ENCODE data around the gene ARL5C.
"Not testable (repeated sequence)": the region's sequence is repeated elsewhere in the genome, so short reads cannot be mapped to it uniquely, and the experiment has no call there.

Gene ARL5C

GRCh38 chr17:39129544-39129943 lies 36.4 kb downstream of the ARL5C start:
- WGBS (ENCODE audit: insufficient coverage): 96% methylated on average over 3 of the region's 6 CpGs
- H3K27me3 ChIP-seq (replicated peaks in 2 of 5; ENCODE audit: control insufficient read depth in 4 of 5, insufficient read depth in 5 of 5, low read length in 4 of 5): peaks cover 0 to 16% (median 2%) of the 10 kb centered on the region in 5 experiments
- H3K36me3 ChIP-seq (ENCODE audit: control insufficient read depth in 4 of 4, insufficient read depth in 4 of 4, low read length in 3 of 4); H3K4me3 ChIP-seq (ENCODE audit: control insufficient read depth in 1 of 7, extremely low read depth in 1 of 7, insufficient read depth in 4 of 7, low read depth in 2 of 7, low read length in 6 of 7); H3K27ac ChIP-seq (ENCODE audit: insufficient read depth in 1 of 2, low read depth in 1 of 2, low read length in 2 of 2, poor library complexity in 1 of 2, severe bottlenecking in 2 of 2); CTCF ChIA-PET; H3K4me1 ChIP-seq (ENCODE audit: control extremely low read depth in 1 of 4, control insufficient read depth in 4 of 4, insufficient read depth in 4 of 4, low read length in 3 of 4); POLR2A ChIA-PET; H3K9me3 ChIP-seq (ENCODE audit: control extremely low read depth in 1 of 5, control insufficient read depth in 4 of 5, insufficient read depth in 2 of 5, low read depth in 1 of 5, low read length in 4 of 5); DNase-seq: not testable (repeated sequence)

DNA sequence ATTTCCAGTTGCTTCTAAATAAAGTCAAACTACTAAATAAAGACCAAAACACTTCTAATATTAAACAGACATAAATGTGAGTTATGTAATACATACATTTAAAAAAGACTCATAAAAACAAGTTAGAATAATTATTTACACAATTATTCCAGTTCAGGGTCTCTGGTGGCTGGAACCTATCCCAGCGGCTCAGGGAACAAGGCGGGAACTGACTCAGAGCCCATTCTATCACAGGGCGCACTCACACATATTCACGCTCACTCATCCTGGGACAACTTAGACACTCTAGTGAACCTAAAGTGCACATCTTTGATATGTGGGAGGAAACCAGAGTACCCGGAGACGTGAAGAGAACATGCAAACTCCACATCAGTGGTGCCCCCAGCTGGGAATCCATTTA lies 39.5 kb downstream of the ARL5C start:
- H3K27ac ChIP-seq (ENCODE audit: insufficient read depth in 1 of 2, low read depth in 1 of 2, low read length in 2 of 2, poor library complexity in 1 of 2, severe bottlenecking in 2 of 2): no peak overlapping the region
- ChIA-PET CTCF (no interaction called here), POLR2A (no interaction called here)
- no peaks in the 10 kb centered on the region for H3K4me1 ChIP-seq (ENCODE audit: control extremely low read depth in 1 of 4, control insufficient read depth in 4 of 4, insufficient read depth in 4 of 4, low read length in 3 of 4)
- no peaks in the 10 kb centered on the region for H3K36me3 ChIP-seq (ENCODE audit: control insufficient read depth in 4 of 4, insufficient read depth in 4 of 4, low read length in 3 of 4)
- 91% methylated on average over 4 of the region's 6 CpGs for WGBS (ENCODE audit: insufficient coverage)
- no peaks in the 10 kb centered on the region for H3K9me3 ChIP-seq (ENCODE audit: control extremely low read depth in 1 of 5, control insufficient read depth in 4 of 5, insufficient read depth in 2 of 5, low read depth in 1 of 5, low read length in 4 of 5)
- DNase-seq: no peak
- no peak overlapping the region for H3K4me3 ChIP-seq (ENCODE audit: control insufficient read depth in 1 of 7, extremely low read depth in 1 of 7, insufficient read depth in 4 of 7, low read depth in 2 of 7, low read length in 6 of 7)
- H3K27me3 ChIP-seq (replicated peaks in 2 of 5; ENCODE audit: control insufficient read depth in 4 of 5, insufficient read depth in 5 of 5, low read length in 4 of 5): peaks cover 0 to 11% (median 0%) of the 10 kb centered on the region in 5 experiments

GRCh38 chr17:39125143-39125875 lies 40.7 kb downstream of the ARL5C start:
- no peak for DNase-seq
- no peaks in the 10 kb centered on the region for H3K4me1 ChIP-seq (ENCODE audit: control extremely low read depth in 1 of 4, control insufficient read depth in 4 of 4, insufficient read depth in 4 of 4, low read length in 3 of 4)
- 100% methylated on average over 2 of the region's 2 CpGs for WGBS (ENCODE audit: insufficient coverage)
- H3K27me3 ChIP-seq (replicated peaks in 2 of 5; ENCODE audit: control insufficient read depth in 4 of 5, insufficient read depth in 5 of 5, low read length in 4 of 5): peaks cover 0 to 9% (median 0%) of the 10 kb centered on the region in 5 experiments
- no peaks in the 10 kb centered on the region for H3K36me3 ChIP-seq (ENCODE audit: control insufficient read depth in 4 of 4, insufficient read depth in 4 of 4, low read length in 3 of 4)
- no peak overlapping the region for H3K4me3 ChIP-seq (ENCODE audit: control insufficient read depth in 1 of 7, extremely low read depth in 1 of 7, insufficient read depth in 4 of 7, low read depth in 2 of 7, low read length in 6 of 7)
- CTCF ChIA-PET: interaction anchor here (1.4 to 2.3 kb wide), 2 partner anchors 11 to 142 kb away, joined by 4 to 8 read pairs; no protein-coding TSS in a partner anchor
- H3K27ac ChIP-seq (ENCODE audit: insufficient read depth in 1 of 2, low read depth in 1 of 2, low read length in 2 of 2, poor library complexity in 1 of 2, severe bottlenecking in 2 of 2): no peak overlapping the region
- H3K9me3 ChIP-seq (ENCODE audit: control extremely low read depth in 1 of 5, control insufficient read depth in 4 of 5, insufficient read depth in 2 of 5, low read depth in 1 of 5, low read length in 4 of 5): no peaks in the 10 kb centered on the region
- POLR2A ChIA-PET: no interaction called here

- POLR2A ChIA-PET: no interaction called here
- peaks cover 0 to 11% (median 0%) of the 10 kb centered on the region in 5 experiments for H3K27me3 ChIP-seq (replicated peaks in 2 of 5; ENCODE audit: control insufficient read depth in 4 of 5, insufficient read depth in 5 of 5, low read length in 4 of 5)
- no peak overlapping the region for H3K27ac ChIP-seq (ENCODE audit: insufficient read depth in 1 of 2, low read depth in 1 of 2, low read length in 2 of 2, poor library complexity in 1 of 2, severe bottlenecking in 2 of 2)
- CTCF ChIA-PET: interaction anchor here (0.6 to 1.4 kb wide), 4 partner anchors 11 to 141 kb away, joined by 3 to 4 read pairs (median 4); no protein-coding TSS in a partner anchor
- no peak for DNase-seq
- WGBS (ENCODE audit: insufficient coverage): 93% methylated on average over 9 of the region's 9 CpGs
- H3K4me3 ChIP-seq (ENCODE audit: control insufficient read depth in 1 of 7, extremely low read depth in 1 of 7, insufficient read depth in 4 of 7, low read depth in 2 of 7, low read length in 6 of 7): no peak overlapping the region
- H3K4me1 ChIP-seq (ENCODE audit: control extremely low read depth in 1 of 4, control insufficient read depth in 4 of 4, insufficient read depth in 4 of 4, low read length in 3 of 4): no peaks in the 10 kb centered on the region
- no peaks in the 10 kb centered on the region for H3K9me3 ChIP-seq (ENCODE audit: control extremely low read depth in 1 of 5, control insufficient read depth in 4 of 5, insufficient read depth in 2 of 5, low read depth in 1 of 5, low read length in 4 of 5)
- no peaks in the 10 kb centered on the region for H3K36me3 ChIP-seq (ENCODE audit: control insufficient read depth in 4 of 4, insufficient read depth in 4 of 4, low read length in 3 of 4)
Measured at GRCh38 chr17:39123627-39124026, 42.3 kb downstream of the ARL5C start.

- Histone ChIP-seq H3K9me3 (ENCODE audit: control extremely low read depth in 1 of 5, control insufficient read depth in 4 of 5, insufficient read depth in 2 of 5, low read depth in 1 of 5, low read length in 4 of 5) (no peaks in the 10 kb centered on the region), H3K36me3 (ENCODE audit: control insufficient read depth in 4 of 4, insufficient read depth in 4 of 4, low read length in 3 of 4) (no peaks in the 10 kb centered on the region), H3K27ac (ENCODE audit: insufficient read depth in 1 of 2, low read depth in 1 of 2, low read length in 2 of 2, poor library complexity in 1 of 2, severe bottlenecking in 2 of 2) (no peak overlapping the region), H3K27me3 (replicated peaks in 2 of 5; ENCODE audit: control insufficient read depth in 4 of 5, insufficient read depth in 5 of 5, low read length in 4 of 5) (peaks cover 0 to 11% (median 0%) of the 10 kb centered on the region in 5 experiments), H3K4me3 (ENCODE audit: control insufficient read depth in 1 of 7, extremely low read depth in 1 of 7, insufficient read depth in 4 of 7, low read depth in 2 of 7, low read length in 6 of 7) (no peak overlapping the region), H3K4me1 (ENCODE audit: control extremely low read depth in 1 of 4, control insufficient read depth in 4 of 4, insufficient read depth in 4 of 4, low read length in 3 of 4) (no peaks in the 10 kb centered on the region)
- WGBS (ENCODE audit: insufficient coverage): 96% methylated on average over 5 of the region's 7 CpGs
- ChIA-PET POLR2A (no interaction called here), CTCF (interaction anchor here (0.7 to 1.1 kb wide), 4 partner anchors 23 to 140 kb away, joined by 3 to 4 read pairs (median 4); no protein-coding TSS in a partner anchor)
- no peak for DNase-seq
Measured at GRCh38 chr17:39122991-39123390, 43.0 kb downstream of the ARL5C start.

GRCh38 chr17:39121919-39122318 lies 44.0 kb downstream of the ARL5C start:
- CTCF ChIA-PET: interaction anchor here (1.0 to 1.1 kb wide), 2 partner anchors 9 to 61 kb away, joined by 3 read pairs; no protein-coding TSS in a partner anchor

DNA sequence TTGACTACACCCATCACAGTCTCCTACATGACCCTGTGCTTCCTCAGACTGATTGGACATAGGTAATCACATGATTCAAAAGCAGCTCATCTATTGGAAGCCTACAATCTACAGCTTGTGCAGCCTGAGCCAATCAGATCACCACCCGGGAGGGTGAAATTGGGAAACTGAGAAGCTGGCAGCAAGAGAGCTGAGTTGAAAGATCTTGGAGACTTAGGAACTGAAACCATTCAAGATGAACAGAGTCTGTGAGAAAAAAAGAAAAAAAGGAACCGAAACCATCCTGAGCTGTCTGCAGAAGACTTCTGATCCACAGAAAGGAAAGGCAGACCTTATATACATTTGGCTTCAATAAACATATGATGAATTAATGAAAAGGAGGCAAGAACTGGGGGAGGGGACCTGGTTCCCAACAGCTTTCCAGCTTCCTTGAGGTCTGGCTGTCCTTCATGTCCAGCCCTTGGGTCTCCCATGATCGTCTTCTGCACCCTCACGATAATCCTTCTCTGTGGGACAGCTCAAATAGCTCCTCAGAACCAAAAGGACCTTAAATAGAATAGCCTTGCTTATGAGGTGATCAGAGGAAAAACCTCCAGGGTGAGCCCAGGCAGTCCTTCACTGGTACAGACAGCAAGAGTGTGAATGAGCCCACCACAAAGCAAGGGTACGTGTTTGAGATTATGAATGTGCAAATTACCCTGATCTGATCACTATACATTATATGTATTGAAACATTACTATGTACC lies 47.1 kb downstream of the ARL5C start:
- CTCF ChIA-PET: interaction anchor here (1.5 kb wide), 1 partner anchor 11 kb away, joined by 4 read pairs; no protein-coding TSS in a partner anchor
- H3K4me1 ChIP-seq (ENCODE audit: control extremely low read depth in 1 of 4, control insufficient read depth in 4 of 4, insufficient read depth in 4 of 4, low read length in 3 of 4): no peaks in the 10 kb centered on the region
- WGBS (ENCODE audit: insufficient coverage): 100% methylated on average over 3 of the region's 5 CpGs
- no peaks in the 10 kb centered on the region for H3K36me3 ChIP-seq (ENCODE audit: control insufficient read depth in 4 of 4, insufficient read depth in 4 of 4, low read length in 3 of 4)
- H3K27me3 ChIP-seq (replicated peaks in 2 of 5; ENCODE audit: control insufficient read depth in 4 of 5, insufficient read depth in 5 of 5, low read length in 4 of 5): peaks cover 0 to 14% (median 0%) of the 10 kb centered on the region in 5 experiments
- no peaks in the 10 kb centered on the region for H3K9me3 ChIP-seq (ENCODE audit: control extremely low read depth in 1 of 5, control insufficient read depth in 4 of 5, insufficient read depth in 2 of 5, low read depth in 1 of 5, low read length in 4 of 5)
- no peak overlapping the region for H3K4me3 ChIP-seq (ENCODE audit: control insufficient read depth in 1 of 7, extremely low read depth in 1 of 7, insufficient read depth in 4 of 7, low read depth in 2 of 7, low read length in 6 of 7)
- DNase-seq: no peak
- POLR2A ChIA-PET: no interaction called here
- H3K27ac ChIP-seq (ENCODE audit: insufficient read depth in 1 of 2, low read depth in 1 of 2, low read length in 2 of 2, poor library complexity in 1 of 2, severe bottlenecking in 2 of 2): no peak overlapping the region

More at GRCh38 chr17:39121919-39122318, 44.0 kb downstream of the ARL5C start:
- H3K9me3 ChIP-seq (ENCODE audit: control extremely low read depth in 1 of 5, control insufficient read depth in 4 of 5, insufficient read depth in 2 of 5, low read depth in 1 of 5, low read length in 4 of 5); DNase-seq; H3K4me3 ChIP-seq (ENCODE audit: control insufficient read depth in 1 of 7, extremely low read depth in 1 of 7, insufficient read depth in 4 of 7, low read depth in 2 of 7, low read length in 6 of 7); POLR2A ChIA-PET; H3K27ac ChIP-seq (ENCODE audit: insufficient read depth in 1 of 2, low read depth in 1 of 2, low read length in 2 of 2, poor library complexity in 1 of 2, severe bottlenecking in 2 of 2); H3K36me3 ChIP-seq (ENCODE audit: control insufficient read depth in 4 of 4, insufficient read depth in 4 of 4, low read length in 3 of 4); H3K4me1 ChIP-seq (ENCODE audit: control extremely low read depth in 1 of 4, control insufficient read depth in 4 of 4, insufficient read depth in 4 of 4, low read length in 3 of 4): not testable (repeated sequence)
- H3K27me3 ChIP-seq (replicated peaks in 2 of 5; ENCODE audit: control insufficient read depth in 4 of 5, insufficient read depth in 5 of 5, low read length in 4 of 5): peaks cover 0 to 11% (median 0%) of the 10 kb centered on the region in 5 experiments
- WGBS (ENCODE audit: insufficient coverage): 95% methylated on average over 9 of the region's 10 CpGs
